GM18909 (cell line): ENCODE data around the gene C1orf94.
"Not testable (repeated sequence)": the region's sequence is repeated elsewhere in the genome, so short reads cannot be mapped to it uniquely, and the experiment has no call there.

ENCODE experiments used
- ATAC-seq: cut with Tn5 transposase; IDR thresholded peaks from one replicate; pipeline ENCODE4 v1.9.1; 2021; ENCODE audit warnings: mild to moderate bottlenecking; ENCODE audit not compliant: unreplicated experiment, poor library complexity

C1orf94 gene

GRCh38 chr1:34163792-34164731, 12.6 kb upstream of the C1orf94 start:
- no peak for ATAC-seq

GRCh38 chr1:34164771-34165391, 11.8 kb upstream of the C1orf94 start, which contains the start of gene CSMD2:
Gene CSMD2 (minus strand): TSS chr1:34165230. CDS start chr1:34165097, 133 bp downstream.
- ATAC-seq: no peak

GRCh38 chr1:34165422-34165921, 11.2 kb upstream of the C1orf94 start:
- ATAC-seq: no peak

GRCh38 chr1:34166191-34166624, 10.5 kb upstream of the C1orf94 start:
- ATAC-seq: no peak

DNA sequence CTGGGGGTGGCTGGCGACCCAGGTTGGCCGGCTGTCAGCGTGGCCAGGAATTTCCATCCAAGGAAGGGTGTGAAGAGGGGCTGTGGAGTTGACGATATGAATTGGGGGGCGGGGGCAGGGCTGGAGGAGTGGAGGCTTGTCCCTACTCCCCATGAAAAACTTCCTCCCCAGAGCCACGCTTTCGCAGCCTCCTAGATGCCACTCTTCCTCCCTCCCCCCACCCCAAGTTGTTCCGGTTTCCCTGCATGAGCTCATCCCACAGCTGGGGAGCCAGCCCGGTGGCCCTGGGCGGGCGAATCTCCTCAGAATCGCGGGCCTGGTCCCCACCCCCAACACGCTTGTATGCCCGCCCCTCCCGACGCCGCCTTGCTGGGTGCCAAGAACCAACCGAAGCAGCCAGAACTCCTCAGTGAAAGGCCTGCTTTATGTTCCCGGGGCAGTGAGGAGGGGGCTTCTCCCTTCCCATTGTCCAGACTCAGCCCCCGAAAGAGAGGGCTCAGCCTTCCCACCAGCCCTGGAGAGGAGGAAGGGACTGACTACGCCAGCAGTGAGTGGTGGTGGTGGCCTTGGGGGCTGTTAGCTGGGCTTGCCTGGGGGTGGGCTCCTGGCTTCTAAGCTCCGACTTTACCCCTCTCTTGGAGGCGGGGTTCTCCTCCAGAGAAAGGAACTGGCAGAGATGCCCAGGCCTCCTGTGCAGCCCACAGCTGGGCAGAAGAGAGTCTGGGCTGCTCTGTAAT, 9.9 kb upstream of the C1orf94 start:
- ATAC-seq: no peak

DNA sequence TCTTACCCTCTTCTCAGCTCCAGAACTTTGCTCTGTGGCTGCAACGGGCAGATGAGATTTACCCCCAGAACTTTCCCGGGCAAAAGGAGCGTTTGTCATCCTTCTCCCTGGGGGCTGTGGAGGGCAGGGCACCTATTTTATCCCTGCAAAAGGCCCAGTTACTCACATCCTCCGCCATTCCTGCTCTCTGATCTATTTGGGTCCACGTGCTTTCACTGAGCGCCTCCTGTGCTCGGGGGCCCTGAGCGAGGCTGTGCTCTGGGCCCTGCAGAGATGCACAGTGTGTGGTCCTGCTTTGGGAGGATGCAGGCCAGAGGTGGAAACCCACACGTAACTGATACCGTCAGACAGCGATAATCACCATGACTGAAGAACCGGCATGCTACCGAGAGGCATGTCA, 9.3 kb upstream of the C1orf94 start:
- ATAC-seq: no peak

- ATAC-seq: no peak
Observed at GRCh38 chr1:34175744-34176143, 963 bp upstream of the C1orf94 start.

- ATAC-seq: no peak
Observed at GRCh38 chr1:34178072-34178471, 1.4 kb downstream of the C1orf94 start.

GRCh38 chr1:34183381-34183780, 6.7 kb downstream of the C1orf94 start:
- not testable (repeated sequence) for ATAC-seq

DNA sequence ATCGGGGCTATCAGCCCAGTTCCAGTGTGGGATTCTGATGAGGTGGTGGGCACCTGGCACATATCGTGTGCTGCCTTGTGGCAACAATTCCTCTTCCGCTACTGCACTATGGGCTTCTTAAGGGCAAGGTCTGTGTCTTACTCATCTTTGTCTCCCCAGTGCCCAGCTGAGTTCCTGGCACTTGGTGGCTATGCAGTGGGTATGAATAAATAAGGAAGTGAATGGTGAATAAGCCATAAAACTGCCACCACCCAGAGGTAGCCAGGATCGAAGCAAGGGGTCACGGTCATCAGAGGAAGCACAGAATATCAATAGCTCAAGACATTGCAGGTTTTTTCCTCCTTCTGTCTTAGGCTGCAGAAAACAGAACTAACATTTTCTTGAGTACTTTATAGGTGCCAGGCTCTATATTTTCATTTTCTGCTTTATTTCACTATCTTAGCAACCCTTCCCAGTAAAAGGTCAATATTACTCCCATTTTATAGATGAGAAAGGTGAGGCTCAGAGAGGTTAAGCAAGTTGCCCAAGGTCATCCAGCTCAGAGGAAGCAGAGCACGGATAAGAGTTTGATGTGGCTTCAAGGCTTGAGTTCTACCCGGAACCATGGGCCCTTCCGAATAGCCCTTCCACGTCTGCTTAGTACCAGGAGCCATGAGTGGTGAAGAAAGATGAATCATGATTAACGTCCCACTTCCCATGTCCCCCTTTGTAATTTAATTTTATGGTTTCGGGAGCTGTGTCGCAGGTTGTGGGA, 10.2 kb downstream of the C1orf94 start:
- no peak for ATAC-seq

DNA sequence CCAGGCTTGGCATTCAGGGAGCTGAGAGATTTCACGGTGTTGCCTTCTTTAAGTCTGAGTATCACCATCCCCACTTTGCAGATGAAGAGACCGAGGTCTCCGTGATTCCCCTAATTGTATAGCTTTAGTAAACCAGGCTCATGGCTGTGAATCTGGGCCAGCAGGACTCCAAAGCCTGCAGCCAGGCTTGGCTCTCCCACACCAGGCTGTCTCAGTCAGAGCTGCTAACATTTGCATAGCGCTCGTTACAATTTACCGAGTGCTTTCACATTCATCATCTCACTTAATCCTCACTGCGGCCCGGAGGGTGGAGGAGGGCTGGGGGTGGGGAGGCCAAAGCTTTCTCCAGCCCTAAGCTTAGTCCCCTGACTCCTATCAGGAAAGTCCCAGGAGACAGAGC, 11.7 kb downstream of the C1orf94 start:
- ATAC-seq: no peak

GRCh38 chr1:34188985-34189384, 12.3 kb downstream of the C1orf94 start:
- no peak for ATAC-seq

- ATAC-seq: no peak
Observed at GRCh38 chr1:34190692-34191091, 14.0 kb downstream of the C1orf94 start.

DNA sequence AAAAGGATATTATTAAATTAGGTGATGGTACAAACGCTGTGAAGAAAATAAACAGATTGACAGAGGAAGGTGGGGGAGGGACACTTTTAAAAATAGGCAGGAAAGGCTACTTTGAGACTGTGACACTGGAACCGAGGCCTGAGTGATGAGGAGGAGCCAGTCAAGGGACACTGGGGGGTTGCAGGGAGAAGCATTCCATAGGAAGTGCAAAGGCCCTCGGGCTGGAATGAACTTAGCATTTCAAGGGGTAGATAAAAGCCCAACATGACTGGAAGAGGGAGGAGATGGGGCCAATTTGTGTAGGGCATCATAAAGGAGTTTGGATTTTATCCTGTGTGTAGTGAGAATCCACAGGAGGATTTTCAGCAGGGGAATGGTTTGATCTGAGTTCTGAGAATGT, 15.9 kb downstream of the C1orf94 start:
- no peak for ATAC-seq

GRCh38 chr1:34199927-34200326, 23.2 kb downstream of the C1orf94 start:
- ATAC-seq: no peak

DNA sequence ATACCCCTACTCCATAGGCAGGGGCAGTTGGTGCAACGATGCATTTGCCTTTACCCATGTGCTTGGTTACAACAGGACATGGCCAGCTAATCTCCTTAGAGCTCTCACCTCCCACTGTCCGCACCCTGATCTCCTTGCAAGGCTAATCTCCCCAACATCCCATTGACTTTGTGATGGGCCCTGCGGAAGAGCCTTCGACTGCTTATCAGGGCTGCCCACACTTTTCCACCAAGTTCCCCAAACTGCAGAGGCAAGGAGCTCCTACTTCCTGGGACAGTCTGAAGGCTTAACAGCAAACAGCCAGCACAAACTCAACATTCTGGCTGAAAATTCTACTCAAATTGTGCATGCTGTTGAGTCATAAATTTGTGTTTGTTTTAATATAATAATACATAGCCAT, 36.0 kb downstream of the C1orf94 start:
- ATAC-seq: no peak

- no peak for ATAC-seq
Observed at GRCh38 chr1:34213956-34214355, 37.2 kb downstream of the C1orf94 start.

DNA sequence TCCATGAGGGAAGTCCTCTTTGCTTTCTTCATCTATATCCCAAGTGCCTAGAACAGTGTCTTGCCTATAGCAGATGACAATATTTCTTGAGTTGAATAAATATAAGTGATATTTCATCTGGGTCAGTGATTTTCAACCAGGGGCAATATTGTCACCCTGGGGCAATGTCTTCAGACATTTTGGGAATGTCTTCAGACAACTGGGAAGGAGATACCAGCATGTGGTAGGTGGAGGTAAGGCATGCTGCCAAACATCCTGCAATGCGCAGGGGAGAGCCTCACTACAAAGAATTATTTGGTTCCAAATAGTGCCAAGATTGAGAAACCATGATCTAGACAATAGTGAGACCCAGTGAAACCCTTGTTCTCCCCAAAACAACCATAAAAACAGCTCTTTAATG, 54.7 kb downstream of the C1orf94 start:
- no peak for ATAC-seq

- ATAC-seq: no peak
Observed at GRCh38 chr1:34235594-34235993, 58.9 kb downstream of the C1orf94 start.

DNA sequence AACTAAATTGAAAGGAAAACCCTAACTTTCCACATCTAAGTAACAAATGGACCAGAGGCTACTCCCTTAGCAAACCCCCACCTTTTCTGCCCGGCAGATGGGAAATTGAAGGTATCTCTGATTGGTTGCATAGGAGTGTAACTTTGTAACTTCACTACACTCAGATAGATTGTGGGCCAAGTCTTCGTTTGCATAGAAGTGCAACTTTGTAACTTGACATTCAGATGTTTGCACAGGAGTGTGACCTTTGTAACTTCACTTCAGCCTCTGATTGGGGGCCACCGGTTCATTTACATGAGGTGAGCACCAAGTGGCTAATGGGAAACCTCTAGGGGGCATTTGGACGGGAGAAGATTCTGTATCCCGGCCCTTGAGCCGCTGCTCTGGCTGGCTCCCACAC, 59.4 kb downstream of the C1orf94 start:
- no peak for ATAC-seq
